ENCODE data around the gene CHTOP.
A peak's percentile ranks its signal among the peaks of the same experiment; 100 is the strongest.
"Not testable (repeated sequence)": the region's sequence is repeated elsewhere in the genome, so short reads cannot be mapped to it uniquely, and the experiment has no call there.

CHTOP gene

DNA sequence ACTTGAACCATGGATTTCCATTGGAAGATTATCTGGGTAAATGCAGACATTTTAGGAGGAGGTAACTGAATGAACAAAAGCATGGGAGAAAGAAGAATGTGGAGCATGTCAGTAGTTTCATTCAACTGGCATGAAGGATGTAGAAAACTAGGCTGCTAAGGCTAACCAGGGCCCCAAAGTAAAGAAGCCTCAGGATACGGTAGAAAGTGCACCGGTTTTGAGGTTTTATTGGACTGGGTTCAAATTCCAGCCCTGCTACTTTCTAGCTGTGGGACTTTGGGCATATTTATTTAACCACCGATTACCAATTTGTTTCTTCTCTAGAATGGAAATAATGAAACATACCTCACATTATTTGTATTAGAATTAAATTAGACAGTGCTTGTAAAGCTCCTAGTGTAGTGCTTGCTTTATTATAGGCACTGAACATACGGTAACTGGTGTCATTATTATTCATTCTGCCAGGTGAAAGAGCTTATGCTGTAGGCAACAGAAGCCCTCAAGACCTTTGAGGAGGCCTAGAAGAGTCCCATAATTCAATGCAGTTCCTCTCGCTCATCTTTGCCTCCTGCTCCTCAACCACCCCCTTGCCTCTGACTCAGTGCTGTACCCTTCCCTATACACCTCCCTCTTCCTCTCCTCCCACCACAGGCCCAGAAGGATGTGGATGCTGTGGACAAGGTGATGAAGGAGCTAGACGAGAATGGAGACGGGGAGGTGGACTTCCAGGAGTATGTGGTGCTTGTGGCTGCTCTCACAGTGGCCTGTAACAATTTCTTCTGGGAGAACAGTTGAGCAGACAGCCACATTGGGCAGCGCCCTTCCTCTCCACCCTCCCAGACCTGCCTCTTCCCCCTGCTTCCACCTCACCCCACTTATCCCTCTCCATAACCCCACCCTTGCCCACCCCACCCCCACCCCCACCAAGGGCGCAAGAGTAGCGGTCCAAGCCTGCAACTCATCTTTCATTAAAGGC lies 2.5 kb upstream of the CHTOP start:
- DNase-seq (ENCODE audit: low read depth), result peak; percentile 22

DNA sequence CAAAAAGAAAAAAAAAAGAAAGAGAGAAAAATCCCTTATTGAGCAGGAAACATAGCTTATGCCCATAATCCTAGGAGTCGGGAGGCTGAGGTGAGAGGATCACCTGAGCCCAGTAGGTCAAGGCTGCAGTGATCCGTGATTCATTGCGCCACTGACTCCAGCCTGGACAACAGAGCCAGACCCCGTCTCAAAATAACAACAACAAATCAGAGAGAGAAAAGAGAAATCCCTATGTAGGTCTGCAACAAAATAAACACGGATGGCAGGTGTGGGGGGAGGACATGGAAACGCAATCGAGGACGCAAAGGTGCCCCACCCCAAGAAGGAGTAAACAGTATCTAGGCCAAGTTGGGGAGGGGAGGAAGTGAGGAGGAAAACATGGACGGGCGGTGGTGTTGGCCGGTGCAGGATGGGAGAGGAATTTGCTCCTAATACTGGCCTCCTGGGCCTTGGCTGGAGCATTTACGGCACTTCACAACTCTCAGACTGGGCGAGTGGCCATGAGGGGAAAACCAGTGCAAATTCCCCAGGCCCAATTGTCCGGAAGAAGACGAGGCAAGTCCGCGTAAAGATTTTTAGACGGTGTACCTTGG lies 609 bp upstream of the CHTOP start:
- no peak for DNase-seq (ENCODE audit: low read depth)

DNA sequence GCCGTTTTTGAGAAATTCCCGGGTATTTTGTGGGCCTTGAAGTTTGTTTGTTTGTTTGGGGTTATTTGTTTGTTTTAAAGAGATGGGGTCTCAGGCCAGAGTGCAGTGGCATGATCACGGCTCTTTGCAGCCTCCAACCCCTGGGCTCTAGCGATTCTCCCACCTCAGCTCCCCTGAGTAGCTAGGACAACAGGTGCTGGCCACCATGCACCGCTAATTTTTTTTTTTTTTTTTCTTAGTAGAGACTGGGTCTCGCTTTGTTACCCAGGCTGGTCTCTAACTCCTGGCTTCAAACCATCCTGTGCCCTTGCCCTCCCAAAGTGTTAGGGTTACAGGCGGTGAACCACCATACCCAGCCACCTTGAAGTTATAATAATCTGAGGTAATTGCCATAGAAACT lies 2.0 kb downstream of the CHTOP start:
- no peak for DNase-seq (ENCODE audit: low read depth)

DNA sequence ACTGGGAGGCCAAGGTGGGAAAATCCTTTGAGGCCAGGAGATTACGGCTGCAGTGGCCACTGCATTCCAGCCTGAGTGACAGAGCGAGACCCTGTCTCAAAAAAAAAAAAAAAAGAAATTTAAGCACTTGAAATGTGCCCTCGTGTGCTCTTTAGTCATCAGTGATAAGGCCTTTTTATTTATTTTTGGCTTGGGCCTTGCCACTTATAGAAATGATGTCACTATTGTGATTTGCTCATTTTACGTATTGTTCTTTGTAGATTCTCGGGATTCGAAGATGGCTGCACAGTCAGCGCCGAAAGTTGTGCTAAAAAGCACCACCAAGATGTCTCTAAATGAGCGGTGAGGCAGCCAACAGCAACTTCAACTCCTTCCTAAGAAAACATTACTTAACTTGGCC lies 2.4 kb downstream of the CHTOP start:
- DNase-seq (ENCODE audit: low read depth), result no peak

DNA sequence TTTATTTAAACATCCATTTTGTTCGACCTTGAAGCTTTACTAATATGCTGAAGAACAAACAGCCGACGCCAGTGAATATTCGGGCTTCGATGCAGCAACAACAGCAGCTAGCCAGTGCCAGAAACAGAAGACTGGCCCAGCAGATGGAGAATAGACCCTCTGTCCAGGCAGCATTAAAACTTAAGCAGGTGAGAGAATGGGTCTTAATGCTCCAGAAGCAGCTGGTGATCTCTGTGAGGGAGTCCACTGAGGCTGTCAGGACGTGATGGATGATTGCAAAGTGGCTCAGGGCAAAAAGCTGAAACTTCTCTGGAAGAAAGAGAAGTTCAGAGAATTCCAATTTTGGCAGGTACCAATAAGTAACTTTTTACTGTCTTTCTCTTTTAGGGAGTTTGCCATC lies 4.4 kb downstream of the CHTOP start:
- DNase-seq (ENCODE audit: low read depth), result no peak

DNA sequence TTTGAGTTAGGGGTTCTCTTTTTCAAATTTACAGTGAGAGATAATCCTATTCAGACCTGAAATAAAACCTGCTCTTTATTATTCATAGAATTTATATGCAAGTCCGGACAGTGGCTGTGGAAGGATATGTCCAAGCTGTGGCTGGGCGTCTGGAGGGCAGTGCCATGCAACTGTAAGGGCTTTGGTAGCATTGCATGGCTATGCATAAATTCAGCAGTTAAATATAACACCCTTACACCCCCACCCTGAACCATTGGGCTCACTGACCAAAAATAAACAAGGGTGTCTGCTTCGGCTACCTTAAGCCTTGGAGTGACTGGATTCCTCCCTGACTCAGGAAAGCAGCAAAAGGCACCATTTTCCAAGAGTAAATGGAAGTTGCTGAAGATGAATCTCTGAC lies 5.4 kb downstream of the CHTOP start:
- DNase-seq (ENCODE audit: low read depth), result no peak

DNA sequence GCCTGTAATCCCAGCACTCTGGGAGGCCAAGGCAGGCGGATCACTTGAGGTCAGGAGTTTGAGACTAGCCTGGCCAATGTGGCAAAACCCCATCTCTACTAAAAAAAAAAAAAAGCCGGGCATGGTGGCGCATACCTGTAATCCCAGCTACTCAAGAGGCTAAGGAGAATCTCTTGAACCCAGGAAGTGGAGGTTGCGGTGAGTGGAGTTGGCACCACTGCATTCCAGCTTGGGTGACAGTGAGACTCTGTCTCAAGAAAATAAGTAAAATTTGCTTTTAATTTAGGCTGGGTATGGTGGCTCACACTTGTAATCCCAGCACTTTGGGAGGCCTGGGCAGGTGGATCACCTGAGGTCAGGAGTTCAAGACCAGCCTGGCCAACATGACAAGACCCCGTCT lies 6.3 kb downstream of the CHTOP start:
- not testable (repeated sequence) for DNase-seq (ENCODE audit: low read depth)

DNA sequence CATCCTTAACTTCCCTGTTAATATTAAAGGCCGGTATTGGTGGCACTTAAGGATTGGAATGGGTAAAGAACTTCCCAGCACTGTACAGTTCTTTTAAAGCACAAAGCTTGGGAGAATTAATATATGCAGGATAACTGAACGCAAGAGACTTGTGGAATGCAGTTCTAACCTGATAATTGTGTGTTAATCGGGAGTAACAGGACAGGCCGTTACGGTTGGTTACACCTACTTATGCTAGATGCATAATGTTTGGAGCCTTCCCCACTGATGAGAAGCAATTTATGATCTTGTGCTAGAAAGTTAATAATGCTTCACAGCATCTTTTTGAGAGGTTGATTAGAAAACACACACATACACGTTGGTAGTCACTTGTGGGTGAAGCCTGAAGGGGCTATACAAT lies 7.0 kb downstream of the CHTOP start:
- DNase-seq (ENCODE audit: low read depth), result no peak

DNA sequence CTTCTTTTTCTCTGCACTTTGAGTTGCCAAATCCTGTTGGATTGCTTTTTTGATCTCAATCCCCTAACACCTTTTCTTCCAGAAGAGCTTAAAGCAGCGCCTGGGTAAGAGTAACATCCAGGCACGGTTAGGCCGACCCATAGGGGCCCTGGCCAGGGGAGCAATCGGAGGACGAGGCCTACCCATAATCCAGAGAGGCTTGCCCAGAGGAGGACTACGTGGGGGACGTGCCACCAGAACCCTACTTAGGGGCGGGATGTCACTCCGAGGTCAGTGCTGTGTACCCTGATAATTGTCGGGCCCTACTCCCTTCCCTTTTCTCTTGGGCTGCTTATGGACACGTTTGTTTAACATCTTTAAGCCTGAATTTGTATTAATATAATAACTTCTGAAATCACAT lies 8.3 kb downstream of the CHTOP start:
- no peak for DNase-seq (ENCODE audit: low read depth)

DNA sequence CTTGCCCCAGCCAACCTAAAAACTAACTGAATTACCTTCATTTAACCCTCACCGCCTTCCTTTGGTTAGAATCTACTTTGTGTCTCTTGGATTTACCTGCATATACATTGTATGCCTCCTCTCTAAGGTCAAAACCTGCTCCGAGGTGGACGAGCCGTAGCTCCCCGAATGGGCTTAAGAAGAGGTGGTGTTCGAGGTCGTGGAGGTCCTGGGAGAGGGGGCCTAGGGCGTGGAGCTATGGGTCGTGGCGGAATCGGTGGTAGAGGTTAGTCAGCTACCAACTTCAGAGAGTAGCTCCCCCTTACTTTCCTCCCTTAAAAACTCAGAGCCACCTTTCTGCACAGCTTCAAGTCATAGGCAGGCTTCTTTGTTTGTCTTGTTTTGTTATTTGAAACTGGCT lies 9.2 kb downstream of the CHTOP start:
- no peak for DNase-seq (ENCODE audit: low read depth)

DNA sequence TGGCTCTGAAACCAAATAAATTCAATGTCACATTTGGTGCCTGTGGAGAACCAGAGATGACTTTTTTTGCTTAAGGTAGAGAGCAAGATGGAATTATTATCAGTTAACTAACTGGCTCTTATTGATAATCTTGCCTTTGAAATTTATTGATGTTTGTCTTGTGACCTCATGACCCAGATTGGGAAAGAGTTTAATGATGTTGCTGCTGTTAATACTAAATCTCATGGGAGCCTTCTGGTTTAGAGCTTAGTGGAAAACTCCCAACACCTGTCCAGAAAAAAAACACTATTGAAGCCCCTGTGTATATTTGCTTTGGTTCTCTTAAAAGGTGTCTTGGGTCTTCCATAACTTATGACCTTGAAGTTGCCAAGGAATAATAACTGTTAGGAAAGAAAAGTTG lies 9.9 kb downstream of the CHTOP start:
- DNase-seq (ENCODE audit: low read depth), result no peak

DNA sequence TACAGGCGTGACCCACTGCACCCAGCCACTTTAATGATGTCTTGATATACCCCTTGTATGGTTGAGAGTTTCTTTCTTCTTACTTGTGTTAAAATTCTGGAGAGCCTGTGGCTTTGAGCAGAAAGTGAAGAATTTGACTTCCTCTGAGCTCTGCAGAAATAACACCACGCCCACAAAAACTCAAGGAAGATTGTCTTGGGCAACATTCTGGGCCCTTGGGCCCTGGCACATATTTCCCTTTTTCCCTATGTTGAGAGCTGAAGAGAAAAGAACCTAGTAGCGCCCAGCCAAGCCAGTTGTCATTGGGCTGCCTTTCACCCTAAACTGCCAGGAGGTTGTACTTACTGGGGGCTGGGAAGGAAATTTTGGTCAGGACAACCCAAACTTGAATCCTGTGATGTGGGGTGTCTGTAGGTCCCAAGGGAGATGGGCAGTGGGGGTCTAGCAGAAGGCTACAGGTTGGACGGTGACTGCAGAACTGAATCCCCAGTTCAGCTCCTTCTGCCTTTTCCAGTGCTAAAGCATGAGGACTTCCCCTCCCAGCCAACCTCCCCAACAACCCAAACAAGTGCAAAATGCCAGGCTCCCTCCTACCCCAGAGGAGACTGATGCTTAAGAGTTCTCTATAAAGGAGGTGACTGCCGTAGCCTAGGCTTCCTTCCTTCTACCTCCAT lies 12.9 kb downstream of the CHTOP start:
- DNase-seq (ENCODE audit: low read depth), result no peak

DNA sequence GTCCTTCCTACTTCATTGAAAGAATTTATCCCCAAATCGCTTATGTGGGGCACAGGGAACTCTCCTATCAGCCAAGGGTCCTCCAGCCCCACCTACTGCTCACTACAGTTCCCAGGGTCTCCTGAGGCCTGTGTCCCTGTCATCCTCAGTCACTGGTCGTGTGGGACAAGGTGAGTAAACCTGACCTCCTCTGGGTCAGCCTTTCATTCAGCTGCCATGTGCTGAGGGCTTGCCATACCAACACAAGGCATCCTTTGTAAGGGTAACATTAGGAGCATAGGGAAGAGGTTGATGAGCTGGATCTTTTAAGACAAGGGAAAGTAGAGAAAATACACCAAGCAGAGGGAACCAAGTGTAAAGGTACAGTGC lies 13.5 kb downstream of the CHTOP start:
- DNase-seq (ENCODE audit: low read depth), result no peak

DNA sequence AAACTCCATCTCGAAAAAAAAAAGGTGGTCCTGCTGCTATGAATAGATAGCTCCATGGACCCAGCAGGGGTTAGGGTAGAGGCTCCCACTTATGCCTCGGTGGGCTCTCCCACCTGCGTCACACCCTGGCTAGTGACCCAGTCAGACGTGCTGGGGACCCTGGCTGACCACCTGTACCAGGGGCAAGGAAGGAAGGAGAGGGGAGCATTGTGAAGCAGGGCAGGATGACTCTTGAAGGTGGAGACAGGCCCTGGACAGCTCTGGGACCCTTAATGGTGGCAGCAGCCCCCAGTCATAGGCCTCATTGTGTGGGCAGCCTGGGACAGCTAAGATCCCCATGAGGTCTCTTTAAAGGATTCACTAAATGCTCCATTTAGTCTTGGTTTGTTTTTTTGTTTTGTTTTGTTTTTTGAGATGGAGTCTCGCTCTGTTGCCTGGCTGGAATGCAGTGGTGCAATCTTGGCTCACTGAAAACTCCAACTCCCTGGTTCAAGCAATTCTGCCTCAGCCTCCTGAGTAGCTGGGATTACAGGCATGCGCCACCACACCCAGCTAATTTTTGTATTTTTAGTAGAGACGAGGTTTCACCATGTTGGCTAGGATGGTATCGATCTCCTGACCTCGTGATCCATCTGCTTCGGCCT lies 14.3 kb downstream of the CHTOP start:
- DNase-seq (ENCODE audit: low read depth), result no peak

DNA sequence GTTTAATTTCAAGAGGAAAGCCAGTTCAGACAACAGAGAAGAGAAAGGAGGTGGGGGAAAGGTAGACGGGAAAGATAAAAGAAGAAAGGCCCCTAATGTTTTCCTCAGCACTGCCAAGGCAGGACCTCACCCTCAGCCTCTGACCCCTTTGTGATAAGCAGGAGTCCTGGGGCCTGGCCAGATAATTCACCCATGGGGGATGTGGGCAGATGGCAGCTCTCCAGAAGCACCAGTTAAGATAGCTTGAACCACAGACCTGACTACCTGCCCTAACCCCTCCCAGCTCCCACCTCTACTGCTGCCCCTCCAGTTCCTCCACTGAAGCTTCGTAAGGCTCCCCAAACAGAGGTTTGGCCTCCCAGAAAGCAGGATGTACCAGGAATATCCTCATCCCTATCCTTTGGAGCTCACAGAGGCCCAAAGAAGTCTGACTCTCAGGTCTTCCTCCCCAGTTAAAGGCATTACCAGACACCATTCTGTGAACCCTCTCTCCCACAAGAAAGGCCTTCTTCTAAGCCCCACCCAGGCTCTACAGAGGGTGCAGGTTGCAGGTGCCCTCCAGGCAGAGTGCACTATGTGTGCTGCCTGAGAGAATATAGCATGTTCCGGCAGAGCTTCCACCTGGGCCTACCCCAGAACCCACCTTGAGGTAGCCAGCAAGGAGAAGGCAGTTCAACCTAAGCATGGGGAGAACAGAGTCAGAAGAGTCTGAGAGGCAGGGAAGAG lies 15.4 kb downstream of the CHTOP start:
- DNase-seq (ENCODE audit: low read depth), result no peak

DNA sequence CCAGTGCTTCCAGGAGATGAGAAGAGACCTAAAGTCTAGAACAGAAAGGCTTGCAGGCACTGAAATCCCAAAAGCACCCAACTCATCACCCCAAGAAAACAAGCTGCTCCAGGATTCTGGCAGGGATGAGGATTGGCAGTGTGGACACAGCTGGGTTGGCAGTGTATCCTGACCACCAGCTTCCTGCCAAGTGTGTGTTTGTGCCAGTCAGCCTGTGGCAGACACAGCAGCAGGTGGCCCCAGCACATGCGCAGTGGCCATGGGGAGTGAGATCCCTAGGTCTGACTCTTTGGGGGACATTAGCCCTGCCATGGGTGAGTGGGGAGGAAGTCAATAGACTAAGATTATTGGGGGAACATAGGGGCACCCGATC lies 16.0 kb downstream of the CHTOP start:
- DNase-seq (ENCODE audit: low read depth), result no peak

DNA sequence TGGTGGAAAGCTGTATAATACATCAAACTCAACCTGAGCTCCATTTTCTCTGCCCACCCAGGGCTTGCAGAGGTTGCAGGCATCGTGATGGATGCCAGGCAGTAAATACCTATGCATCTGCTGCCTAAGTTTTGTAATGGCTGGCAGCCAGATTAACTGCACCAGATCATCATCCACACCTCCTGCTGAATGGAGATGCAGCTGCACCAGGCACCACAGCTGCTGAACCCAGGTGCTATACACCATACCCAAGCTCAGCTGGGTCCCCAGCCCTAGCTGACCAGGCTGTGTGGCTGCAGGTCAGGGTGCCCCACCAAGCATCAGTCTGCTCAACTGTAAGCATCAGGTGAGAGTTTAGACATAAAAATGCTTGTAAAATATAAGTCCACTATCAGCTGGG lies 17.9 kb downstream of the CHTOP start:
- no peak for DNase-seq (ENCODE audit: low read depth)

DNA sequence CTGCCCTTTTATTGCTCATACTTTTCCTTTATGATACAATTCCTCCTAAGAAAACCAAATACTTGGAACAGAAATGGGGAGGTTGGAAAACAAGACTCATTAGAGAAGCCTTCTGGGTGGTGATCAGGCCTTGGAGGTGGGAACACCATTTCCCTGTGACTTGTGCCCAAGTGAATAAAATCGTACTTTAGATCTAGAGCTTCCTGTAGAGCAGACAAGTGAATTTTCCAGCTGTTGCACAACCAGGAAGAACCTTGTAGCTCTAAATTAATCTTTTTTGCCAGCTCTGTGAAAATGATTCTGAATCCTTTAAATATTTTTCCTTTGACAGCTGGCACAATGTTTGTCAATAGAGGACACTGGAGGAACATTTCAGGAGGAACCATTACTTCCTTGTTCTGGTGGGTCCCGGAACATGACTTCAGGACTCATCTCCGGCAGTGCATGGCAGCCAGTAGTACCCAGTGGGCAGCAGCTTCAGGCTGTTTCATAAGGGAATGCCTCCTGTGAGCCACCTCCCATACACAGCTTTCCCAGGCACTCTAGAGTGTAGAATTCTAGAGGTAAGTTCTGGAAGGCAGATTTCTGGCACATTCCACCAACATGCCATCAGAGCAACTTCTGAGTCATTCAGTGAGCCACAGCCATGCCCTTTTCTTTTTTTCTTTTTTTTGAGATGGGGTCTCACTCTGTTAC lies 19.1 kb downstream of the CHTOP start:
- DNase-seq (ENCODE audit: low read depth), result peak; percentile 80

DNA sequence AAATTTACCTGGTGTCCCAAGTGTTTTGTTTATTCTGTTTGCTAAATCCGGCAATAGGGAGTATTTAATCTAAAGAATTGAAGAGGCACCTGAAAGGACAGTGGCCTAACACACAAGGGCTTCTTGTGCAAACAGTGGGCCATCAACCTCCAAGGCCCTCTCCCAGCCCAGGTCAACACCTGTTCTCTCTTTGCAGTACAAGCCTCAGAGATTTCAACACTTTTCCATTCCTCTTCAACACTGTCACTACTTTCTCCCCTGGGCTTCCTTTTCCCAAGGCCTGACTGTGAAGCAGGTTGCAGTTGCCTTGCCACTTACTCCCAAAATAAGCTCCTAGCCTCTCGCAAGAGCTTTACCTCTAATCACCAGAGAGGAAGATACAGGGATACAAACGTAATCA lies 21.5 kb downstream of the CHTOP start:
- no peak for DNase-seq (ENCODE audit: low read depth)

DNA sequence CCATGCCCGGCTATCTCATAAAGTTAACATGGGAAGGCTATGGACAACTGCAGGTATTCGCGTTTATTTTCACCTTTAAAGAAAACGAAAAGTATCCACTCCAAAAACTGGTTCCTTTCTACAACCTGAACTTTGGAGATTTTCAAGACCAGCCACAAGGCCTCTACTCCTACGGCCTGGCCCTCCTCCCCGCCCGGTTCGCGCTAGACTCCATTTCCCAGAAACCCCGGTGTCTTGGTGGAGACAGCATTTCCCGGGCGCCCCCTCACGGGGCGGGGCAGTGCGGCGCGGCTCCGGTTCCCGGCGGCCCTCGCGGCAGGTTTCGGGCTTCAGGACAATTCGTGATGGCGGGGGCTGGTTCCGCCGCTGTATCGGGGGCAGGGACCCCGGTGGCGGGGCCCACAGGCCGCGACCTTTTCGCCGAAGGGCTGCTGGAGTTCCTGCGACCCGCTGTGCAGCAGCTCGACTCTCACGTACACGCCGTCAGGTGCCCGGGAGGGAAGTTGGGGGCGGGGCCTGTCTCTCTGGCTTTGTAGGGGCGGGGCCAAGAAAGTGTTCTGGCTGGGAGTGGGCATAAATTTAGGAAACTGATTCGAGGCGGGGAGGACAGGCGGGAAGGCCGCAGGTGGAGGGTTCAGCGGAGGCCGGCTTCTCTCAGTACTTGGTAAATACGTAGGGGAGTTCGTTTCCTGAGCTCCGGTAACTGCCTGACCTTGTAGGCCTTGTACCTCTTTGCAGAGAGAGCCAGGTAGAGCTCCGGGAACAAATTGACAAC lies 24.7 kb downstream of the CHTOP start, which contains the start of gene SNAPIN:
SNAPIN (plus strand) TSS at position 304 of the 775 bp plus-strand sequence; CDS start at position 345, 41 bp downstream.
- peak; percentile 90 for DNase-seq (ENCODE audit: low read depth)

DNA sequence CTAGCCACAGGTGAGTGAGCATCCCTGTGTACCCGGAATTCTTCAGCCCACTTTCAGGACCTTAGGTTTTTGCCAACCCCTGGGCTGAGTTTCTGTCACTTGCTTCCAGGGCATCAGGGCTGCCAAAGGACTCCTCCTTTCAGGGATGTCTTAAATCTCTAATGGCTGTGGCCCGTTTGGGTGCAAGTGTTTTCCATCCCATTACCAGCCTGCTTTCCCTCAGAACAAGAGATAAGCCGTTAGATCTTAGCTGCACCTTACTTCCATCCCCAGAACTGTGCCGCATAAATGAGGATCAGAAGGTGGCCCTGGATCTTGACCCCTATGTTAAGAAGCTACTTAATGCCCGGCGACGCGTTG lies 25.3 kb downstream of the CHTOP start:
- no peak for DNase-seq (ENCODE audit: low read depth)

All from ELR (cell line).